ENCODE results near the gene CDH13. TPM values are rescaled to one million over a fixed set of nuclear protein-coding genes. Genes with fewer than 3 reads are reported as not detected.
"Not testable (repeated sequence)": the region's sequence is repeated elsewhere in the genome, so short reads cannot be mapped to it uniquely, and the experiment has no call there.

Gene CDH13
- polyA plus RNA-seq, 1 donor = 49.6 TPM

DNA sequence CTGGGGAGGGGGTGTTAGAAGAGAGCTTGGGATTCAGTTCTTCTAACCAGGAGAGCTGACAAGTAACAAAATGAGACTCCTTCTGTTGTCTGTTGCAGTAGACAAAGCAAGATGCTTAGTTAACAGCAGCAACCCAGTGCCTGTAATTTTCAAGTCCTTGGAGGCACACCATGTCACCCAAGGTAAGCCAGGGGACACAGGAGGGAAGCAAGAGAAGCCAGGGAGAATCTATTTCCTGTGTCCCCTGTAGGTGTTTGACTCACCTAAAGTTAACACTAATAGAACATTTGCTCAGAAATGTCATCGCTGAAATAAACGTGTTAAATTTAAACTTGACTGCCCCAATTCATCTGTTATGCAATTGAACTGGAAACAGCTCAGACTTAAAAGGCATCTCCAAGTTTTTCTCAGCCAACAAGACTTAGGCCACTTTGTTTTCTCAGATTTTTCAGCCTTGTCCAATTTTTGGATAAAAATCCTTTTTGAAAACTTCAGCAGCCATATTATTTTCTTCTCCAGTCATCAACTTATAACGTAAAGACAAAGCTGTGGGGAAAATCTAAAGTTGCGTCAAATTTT lies 257.6 kb downstream of the CDH13 start:
- no peak for DNase-seq (ENCODE audit: low read depth)

DNA sequence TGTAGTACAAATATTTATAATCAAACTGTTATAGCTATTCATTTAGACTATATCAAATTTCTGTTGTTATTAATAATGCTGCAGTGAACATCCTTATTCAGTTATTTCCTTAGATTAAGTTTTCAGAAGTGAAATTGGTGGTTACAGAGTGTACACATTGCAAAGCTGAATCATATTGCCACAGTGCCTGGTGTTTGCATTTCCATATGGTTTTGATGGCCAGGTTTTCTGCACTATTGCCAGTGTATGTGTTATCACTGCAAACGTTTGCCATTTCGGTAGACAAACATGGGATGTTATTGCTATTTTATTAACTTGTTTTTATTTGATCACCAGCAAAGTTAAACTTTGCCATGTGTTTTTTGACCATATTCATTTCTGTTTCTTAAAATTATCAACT lies 259.4 kb downstream of the CDH13 start:
- no peak for DNase-seq (ENCODE audit: low read depth)

DNA sequence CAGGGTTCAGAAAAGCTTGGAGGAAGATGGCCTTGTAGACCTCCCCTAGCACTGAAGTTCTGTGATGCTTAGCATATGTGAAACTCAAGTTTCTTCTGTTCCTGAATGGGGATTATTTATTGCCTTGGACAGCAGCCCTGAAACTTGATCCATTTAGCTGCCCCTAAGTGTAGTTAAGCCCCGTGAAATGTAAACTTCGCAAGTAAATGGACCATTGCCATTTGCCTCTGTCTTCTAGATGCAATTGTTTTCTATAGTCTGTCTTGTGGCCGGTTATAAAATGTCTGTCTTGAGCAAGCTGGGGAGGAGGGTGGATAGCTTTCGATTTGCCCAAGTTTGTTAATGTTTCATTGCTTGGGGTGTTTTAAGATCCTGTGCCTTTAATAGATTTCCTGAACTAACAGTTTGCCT lies 261.8 kb downstream of the CDH13 start:
- DNase-seq (ENCODE audit: low read depth) = no peak

DNA sequence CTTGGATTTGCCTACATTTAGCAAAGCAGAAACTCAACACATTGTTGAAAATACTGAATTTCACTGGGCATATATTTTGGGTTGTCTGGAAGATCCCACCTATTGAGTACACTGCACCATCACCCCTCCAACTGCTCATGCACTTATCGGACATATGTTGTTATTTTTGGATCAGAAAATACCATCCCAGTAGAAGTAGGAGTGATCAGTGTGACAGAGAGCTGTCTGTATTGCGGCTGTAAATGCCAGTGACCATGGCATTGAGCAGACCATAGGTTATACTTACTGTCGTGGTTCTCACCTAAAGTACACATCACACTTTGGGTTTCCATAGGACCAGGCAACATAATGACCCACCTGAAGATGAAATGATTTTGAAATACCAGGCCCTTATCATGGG lies 264.7 kb downstream of the CDH13 start:
- DNase-seq (ENCODE audit: low read depth) = no peak

DNA sequence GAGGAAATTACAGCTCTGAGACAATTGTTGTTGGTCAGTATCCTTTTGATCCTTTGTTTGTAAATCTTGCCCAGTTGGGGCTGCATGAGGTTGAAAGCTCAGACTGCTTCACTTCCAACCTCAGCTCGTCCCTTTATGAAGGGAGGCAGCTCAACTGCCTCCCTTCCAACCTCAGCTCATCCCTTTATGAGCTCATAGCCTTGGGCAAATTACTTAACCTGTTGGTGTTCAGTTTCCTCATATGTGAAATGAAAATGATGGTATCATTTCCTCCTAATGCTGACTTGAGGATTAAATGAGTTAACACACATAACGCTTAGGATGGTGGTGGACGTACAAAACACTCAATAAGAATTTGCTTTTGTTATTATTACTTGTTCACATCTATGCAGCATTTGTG lies 265.1 kb downstream of the CDH13 start:
- no peak for DNase-seq (ENCODE audit: low read depth)

DNA sequence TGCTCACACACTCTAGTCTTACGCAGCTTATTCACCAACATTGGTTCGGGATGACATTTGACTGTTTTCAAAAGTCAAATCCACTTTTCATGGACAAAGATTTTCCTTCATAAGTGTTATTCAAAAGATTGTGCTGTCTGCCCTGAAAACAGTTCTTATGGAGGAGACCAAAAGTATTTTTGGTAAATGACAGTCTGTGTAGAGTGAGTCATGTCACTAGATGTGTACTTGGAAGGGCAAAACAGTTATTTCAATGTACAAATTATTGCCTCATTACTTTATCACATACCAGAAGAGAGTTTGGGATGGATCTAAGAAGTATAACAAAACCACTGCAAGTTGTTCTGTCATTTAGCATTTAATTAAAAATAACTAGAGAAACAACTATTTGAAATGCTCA lies 265.6 kb downstream of the CDH13 start:
- DNase-seq (ENCODE audit: low read depth) = no peak

DNA sequence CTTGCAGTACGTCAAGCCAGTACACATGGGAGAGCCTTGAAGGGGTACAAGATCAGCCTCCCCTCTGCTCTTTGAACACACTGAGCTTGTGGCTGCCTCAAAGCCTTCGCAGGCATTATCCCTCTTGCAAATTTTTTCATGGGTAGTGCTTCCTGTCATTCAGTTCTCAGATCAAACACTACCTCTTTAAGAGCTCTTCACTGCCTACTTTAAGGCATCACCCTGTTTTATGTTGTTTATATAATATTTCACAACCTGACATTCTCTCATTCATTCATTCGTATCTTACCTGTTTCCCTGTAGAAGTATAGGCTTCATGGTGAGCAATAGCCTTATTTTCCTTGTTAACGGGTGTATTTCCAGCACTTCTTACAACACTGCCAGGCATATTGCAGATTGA lies 269.1 kb downstream of the CDH13 start:
- no peak for DNase-seq (ENCODE audit: low read depth)

DNA sequence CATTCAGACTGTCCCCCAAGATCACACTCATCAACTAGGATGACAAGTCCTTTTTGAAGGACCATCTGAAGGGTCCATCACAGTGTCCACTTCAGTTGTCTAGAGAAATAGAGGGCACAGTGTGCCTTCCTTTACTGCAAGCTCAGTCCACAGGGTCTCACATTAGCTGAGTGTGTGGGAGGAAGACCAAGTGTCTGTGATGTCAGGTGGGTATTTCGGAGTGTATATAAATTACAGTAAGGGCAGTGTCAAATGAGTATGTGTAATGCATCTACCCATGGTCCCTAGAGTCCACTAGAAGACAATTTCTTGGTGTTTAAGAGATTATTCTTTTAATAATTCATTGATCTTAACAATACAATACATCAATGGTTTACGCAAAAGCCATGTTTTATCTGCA lies 272.2 kb downstream of the CDH13 start:
- DNase-seq (ENCODE audit: low read depth) = no peak

DNA sequence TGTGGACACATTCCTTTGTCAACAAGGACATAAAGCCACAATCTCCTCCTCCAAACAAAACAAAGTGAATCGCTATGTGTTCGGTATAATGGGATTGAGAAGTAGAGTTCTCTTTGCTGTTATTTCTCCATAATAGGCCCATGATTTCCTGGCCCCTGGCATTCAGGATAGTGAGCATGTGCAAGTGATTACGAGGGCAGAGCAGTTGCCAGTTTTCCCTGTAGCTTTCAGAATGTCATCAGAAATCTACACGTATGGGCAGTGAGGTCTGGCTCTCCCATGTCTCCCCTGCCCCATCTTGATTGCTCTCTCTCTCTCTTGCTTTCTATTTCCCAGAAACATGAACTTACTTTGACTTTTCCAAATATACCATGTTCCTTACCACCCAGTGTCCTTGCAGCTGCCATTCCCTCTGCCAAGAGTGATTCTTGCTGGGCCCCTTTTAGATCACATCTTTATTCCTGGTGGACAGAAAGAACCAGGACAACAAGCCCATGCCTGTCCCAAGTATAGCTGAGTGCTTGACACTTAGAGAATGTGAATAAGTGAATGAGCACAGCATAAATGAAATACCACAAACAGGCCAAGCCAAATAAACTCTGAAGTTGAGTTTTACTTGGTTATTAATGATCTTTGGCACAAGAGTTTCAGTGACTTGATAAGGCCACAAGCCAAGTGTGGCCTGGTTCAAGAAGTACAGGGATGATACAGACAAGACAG lies 273.1 kb downstream of the CDH13 start:
- DNase-seq (ENCODE audit: low read depth) = no peak

DNA sequence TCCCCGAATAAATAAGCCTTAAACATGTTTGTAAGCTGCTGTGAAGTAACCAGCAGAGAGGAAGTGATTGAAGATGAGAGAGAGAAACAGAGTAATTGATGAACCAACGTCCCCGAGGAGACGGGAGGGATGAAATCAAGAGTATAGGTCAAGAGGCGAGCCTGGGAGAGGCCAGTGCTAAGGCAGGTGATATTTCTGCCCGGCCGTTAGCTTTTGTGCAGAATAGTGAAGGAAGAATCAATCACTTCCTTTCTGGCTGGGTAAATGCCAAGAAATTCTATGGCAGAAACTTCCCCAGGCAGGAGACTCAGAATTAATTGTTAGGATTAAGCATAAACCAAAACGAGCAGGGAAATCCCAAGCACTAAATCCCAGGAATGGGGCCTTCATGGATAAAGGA lies 273.8 kb downstream of the CDH13 start:
- no peak for DNase-seq (ENCODE audit: low read depth)

DNA sequence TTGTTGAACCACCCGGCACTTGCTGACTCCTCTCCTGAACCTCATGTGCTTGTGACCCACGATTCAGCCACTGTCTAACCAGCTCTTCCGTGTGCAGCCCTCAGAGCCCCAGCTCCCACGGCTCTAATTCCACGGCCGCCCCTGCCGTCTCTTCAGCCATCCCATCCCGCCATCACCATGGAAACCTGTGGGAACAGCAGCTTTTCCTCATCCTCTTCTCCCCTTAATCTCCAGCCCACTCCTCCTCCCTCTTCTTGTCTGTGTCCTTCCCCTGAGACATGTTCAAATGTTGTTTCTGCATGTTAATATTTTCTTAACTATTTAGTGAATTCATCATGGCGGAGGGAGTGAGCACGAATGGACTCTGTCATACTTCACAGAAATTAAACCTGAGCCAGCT lies 285.2 kb downstream of the CDH13 start:
- DNase-seq (ENCODE audit: low read depth) = no peak

DNA sequence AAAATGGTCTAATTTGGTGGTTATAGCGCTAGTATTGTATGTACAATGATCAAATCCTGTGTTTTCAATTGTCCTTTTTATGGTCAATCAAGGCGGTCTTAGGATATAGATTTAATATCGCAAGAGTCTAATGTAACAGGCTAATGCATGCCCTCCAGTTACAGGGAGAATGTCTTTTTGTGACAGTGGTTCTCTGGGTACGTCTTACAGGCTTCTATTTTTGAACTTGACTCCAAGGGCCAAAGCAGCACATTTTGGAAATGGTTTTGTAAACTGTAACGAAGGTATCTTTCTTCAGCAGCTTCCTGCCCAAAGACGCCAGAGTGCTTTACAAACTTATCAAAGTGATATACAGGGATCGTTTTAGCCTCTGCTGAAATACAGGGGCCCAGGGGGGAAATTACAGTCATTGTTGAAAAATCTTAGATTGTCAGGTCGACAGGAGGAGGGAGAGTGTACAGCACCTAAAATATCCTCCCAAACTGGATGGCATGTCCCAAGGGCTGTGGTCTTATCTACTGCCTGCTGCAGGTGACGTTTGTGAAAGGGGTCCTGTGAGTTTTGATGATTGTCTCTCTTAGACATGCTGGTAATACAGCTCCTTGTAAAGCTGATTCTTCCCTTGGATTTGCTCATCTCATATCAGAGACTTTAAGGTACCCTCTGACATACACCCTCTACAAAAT lies 288.5 kb downstream of the CDH13 start:
- no peak for DNase-seq (ENCODE audit: low read depth)

DNA sequence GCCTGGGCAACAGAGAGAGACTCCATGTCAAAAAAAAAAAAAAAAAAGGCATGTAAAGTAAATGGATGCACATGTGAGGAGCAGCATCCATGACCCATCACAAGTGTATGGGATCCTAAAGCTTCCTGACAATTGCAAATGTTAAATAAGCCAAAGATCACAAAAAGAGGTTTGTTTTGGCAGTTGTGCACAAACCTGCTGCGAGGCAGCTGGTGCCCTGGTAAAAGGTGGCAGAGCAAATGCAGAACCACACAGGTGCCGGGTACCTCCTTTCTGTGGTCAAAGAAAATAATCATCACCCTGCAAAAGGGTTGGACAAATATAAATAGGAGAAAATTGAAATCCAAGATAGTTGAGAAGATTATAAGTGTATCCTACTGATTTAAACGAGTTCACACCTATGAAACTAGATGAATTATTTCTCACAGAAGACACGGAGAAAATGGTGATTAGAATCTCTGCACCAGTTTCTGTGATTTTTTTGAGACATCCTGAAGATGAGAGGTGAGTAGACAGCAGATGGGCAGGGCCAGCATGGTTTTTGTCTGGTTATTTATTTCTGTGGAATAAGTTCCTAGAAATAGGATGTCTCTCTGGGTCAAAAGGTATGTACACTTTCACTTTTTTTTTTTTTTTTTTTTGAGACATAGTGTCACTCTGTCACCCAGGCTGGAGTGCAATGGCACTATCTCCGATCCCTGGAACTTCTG lies 291.3 kb downstream of the CDH13 start:
- DNase-seq (ENCODE audit: low read depth) = no peak

DNA sequence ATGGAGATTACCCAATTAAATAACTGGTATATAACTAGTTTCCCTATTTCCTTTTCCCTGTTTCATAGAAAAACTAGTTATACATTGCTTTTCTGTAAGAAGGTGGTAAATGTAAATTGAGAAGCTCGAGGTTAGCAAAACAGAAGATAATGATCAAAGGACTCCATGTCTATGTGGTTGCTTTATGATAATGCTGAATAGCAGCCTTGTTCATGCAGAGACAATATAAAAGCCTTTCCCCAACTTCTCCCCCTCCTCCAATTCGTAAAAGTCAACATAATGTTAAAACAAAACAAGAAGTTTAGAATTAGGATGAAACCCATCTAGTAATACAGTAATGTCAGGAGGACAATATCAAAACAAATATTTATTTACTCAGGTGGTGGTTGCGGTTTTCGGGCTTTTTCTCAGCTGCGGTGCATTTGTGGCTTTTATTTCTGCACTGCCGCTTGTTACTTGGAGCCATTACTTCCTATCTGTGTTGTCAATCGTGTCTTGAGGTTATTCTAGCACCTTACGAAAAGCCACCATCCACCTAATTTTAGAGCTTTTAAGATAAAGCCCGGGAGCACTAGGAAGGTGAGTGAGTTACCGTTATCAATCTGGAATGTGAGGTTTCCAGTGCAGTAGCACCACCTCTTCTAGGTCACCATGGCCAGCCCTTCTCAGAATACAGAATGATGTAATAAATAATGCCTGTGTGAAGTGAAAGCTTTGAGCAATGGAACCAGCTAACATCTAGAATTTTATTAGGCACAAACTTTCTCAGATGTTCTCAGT lies 297.5 kb downstream of the CDH13 start:
- no peak for DNase-seq (ENCODE audit: low read depth)

DNA sequence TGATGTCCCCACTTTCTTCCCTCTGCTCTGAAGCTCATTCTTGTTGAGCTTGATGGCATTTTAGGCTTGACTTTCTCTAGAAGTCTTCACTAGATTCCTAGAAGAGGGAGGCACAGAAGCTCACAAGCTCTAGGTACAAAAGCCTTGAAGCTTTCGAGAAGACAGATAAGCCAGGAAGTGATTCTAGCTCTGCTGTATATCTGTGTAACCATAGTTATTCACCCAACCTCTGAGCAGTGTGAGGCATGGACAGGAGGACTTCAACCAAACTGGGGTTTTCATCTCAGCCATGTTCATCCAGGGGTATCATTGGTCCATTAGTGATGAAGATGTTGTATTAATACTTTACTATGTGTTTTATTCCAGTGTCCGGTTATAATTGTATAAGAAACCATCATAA lies 299.7 kb downstream of the CDH13 start:
- no peak for DNase-seq (ENCODE audit: low read depth)

DNA sequence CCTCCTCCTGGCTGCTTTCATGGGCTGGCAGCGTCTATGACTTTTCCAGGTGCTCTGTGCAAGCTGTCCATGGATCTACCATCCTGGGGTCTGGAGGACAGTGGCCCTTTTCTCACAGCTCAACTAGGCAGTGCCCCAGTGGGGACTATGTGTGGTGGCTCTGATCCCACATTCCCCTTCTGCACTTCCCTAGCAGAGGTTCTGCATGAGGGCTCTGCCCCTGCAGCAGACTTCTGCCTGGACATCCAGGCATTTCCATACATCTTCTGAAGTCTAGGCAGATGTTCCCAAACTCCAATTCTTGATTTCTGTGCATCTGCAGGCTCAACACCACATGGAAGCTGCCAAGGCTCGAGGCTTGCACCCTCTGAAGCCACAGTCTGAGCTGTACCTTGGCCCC lies 307.2 kb downstream of the CDH13 start:
- not testable (repeated sequence) for DNase-seq (ENCODE audit: low read depth)

DNA sequence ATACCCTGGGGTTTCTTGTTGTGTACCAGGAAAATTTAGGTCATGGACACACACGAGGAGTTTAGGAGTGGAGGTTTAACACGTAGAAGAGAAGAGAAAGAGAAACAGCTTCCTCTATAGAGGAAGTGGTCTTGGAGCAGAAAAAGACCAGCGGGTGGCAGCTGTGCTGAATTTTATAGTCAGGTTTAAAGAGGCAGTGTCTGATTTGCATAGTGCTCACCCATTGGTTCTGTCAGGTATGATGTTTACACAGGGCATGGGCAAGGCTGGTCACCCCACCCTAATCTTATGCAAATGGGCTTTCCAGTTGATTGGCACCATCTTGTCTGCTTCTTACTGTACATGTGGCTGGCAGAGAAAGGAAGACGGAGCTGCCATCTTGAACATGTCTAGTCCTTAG lies 309.0 kb downstream of the CDH13 start:
- no peak for DNase-seq (ENCODE audit: low read depth)

DNA sequence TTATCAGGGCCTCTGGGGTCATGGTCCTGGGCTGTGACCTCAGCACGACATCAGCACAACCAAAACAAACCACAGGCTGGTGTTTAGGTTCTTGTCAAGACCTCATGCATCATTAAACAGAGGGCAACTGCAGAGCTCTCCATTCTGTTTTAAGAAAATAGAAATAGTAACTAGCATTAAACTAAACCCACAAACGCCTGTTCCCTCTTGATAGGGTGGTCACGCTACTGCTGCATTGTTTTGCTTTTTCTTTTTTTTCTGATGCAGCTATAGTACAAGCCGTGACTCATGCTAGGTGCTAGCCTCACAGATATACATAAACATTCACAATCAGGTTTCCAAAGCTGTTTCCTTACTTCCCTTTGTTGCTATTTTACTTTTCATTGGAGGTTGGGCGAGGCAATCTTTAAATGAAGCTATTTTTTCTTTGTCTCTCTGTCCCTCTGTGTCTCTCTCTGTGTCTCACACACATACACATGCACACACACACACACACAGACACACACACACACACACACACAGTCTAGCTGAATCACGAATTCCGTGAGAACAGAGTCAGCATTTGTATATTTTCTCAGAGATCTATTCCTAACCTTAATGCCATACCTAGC lies 310.3 kb downstream of the CDH13 start:
- DNase-seq (ENCODE audit: low read depth) = no peak

DNA sequence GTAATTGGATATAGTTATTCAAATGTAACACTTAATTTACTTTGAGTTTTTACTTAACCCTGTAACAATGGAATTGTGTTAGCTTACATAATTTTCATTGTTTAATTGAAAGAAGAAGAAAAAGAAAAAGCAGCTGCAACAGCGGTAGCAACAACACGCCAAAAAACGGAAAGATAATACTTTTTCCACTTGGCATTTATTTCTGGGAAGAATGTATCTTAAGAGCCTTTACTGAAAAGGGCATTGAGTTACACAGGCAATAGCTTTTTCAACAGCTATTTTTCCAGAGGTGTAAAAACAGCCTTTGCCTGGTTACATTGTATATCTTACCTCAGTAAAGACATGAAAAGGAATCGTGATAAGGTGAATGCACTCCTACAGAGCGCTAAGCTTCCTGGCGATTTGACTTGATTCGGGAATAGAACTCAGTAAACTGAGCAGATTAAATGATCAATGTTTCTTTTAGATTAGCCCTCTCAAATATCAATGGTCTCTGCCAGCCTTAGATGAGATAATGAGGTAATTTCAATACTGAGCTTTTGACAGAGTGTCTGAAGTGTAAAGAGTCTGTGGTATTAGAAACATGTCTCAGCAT lies 311.3 kb downstream of the CDH13 start:
- no peak for DNase-seq (ENCODE audit: low read depth)

DNA sequence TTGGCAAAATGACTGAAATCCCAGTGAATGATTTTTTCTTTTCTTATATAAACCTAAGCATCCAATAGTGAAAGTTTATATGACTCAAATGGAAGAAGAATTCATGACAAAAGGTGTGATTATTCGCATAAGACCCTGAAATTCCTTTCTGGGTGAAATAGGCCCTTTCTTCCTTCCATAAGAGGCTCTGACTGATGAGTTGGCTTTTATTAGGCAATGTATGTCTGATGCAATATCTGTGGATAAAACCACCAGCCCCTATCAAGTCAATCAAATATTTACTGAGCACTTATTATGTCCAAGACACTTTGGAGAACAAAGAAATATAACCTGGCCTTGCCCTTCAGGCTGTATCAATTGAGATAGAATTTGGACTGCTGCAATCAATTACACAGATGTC lies 316.6 kb downstream of the CDH13 start:
- DNase-seq (ENCODE audit: low read depth) = no peak

All from forelimb muscle (tissue), 1 donor.